HG03565 (cell line): ENCODE measurements around the gene MRGPRX4.

ENCODE experiments used
- ATAC-seq: cut with Tn5 transposase; IDR thresholded peaks from one replicate; pipeline ENCODE4 v1.9.1; 2021; ENCODE audit warnings: mild to moderate bottlenecking, moderate library complexity; ENCODE audit not compliant: unreplicated experiment

Gene MRGPRX4

DNA sequence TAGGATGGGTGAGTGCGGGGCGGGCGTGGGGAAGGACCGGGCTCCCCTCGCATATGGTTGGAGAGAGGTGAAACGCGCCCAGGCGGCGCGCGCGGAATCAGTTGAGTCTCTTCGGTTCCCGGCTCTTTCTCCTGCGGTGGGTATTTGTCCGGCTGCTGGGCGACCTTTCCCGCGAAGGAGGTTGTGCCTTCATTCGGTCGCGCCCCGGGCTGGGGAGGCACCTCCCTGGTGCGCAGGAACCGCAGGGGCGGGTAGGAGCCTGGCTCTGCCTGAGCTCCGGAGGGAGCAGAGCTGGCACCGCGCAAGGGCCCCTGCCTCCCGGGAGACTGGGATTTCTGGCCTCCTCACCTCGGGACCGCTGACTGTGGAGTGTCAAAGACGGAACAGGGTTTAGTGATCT lies 36.4 kb downstream of the MRGPRX4 start:
- ATAC-seq = no peak

- no peak for ATAC-seq
Observed at GRCh38 chr11:18221274-18221876, 48.7 kb downstream of the MRGPRX4 start.

- ATAC-seq = no peak
Observed at GRCh38 chr11:18222814-18223421, 50.3 kb downstream of the MRGPRX4 start.
